Activated B cell treated with CpG ODN at 0.5 μM for 24 hours (primary cell): Measurements from ENCODE around the gene R3HCC1L. TPM values are rescaled to one million over a fixed set of nuclear protein-coding genes. Genes with fewer than 3 reads are reported as not detected.
"Not testable (repeated sequence)": the region's sequence is repeated elsewhere in the genome, so short reads cannot be mapped to it uniquely, and the experiment has no call there.

Experiments
- ATAC-seq: fragments of 200-7000 bp; cut with Tn5 transposase; one replicate; pipeline ENCODE4 v1.10.0; 2021; ENCODE audit warnings: low read depth, mild to moderate bottlenecking, moderate library complexity
- CTCF ChIA-PET: fragments of 350-600 bp; sonication (Branson Sonifier 250); formaldehyde crosslinking; loops from one replicate; lab custom pipeline; 2021; ENCODE audit warnings: antibody characterized with exemption; lab: Charles Lee
- POLR2A ChIA-PET: fragments of 350-600 bp; sonication (Branson Sonifier 250); formaldehyde crosslinking; loops from one replicate; lab custom pipeline; 2021; ENCODE audit warnings: antibody characterized with exemption; lab: Charles Lee
- DNase-seq: peaks from one replicate; pipeline ENCODE4 v3.0.0; 2022
- H3K27ac Mint-ChIP-seq: one replicate; pipeline ENCODE4 v1.8.0; 2020; ENCODE audit warnings: mixed read lengths
- H3K27me3 Mint-ChIP-seq: one replicate; pipeline ENCODE4 v1.8.0; 2021; ENCODE audit warnings: mixed read lengths
- H3K36me3 Mint-ChIP-seq: one replicate; pipeline ENCODE4 v1.8.0; 2021; ENCODE audit warnings: low read depth, mixed read lengths
- H3K4me1 Mint-ChIP-seq: one replicate; pipeline ENCODE4 v1.8.0; 2021; ENCODE audit warnings: mixed read lengths
- H3K4me3 Mint-ChIP-seq: one replicate; pipeline ENCODE4 v1.8.0; 2020; ENCODE audit warnings: mild to moderate bottlenecking, mixed read lengths
- H3K9me3 Mint-ChIP-seq: one replicate; pipeline ENCODE4 v1.8.0; 2020; ENCODE audit warnings: mixed read lengths
- intact Hi-C: fragments of 100-400 bp; cut with micrococcal nuclease; formaldehyde crosslinking; loops from one replicate; pipeline ENCODE4 v1.15.1; 2024
- total RNA-seq: library from RNA; stranded (reverse); gene quantifications from 2 replicates; pipeline ENCODE4 v1.2.3, GENCODE V29; 2022
- TF ChIP-seq, protein P1 (sequence below): fragments of 200-600 bp; IDR thresholded peaks from one replicate; pipeline ENCODE4 v1.8.0; 2022; ENCODE audit warnings: antibody characterized with exemption, mild to moderate bottlenecking

Gene R3HCC1L
- total RNA-seq, 1 donor from 2014 or later = 24.4 TPM

- ATAC-seq (peak; percentile 58), DNase-seq (no peak)
- intact Hi-C loops = loop anchor here (1.0 kb wide), 1 partner anchor 139 kb away; no protein-coding TSS in a partner anchor
- Mint-ChIP-seq H3K36me3 (peaks cover 44% of the 10 kb centered on the region), H3K27me3 (no peaks in the 10 kb centered on the region), H3K4me3 (no peak overlapping the region), H3K27ac (no peak overlapping the region), H3K4me1 (peaks cover 39% of the 10 kb centered on the region), H3K9me3 (no peaks in the 10 kb centered on the region)
- TF ChIP-seq, protein P1, sequence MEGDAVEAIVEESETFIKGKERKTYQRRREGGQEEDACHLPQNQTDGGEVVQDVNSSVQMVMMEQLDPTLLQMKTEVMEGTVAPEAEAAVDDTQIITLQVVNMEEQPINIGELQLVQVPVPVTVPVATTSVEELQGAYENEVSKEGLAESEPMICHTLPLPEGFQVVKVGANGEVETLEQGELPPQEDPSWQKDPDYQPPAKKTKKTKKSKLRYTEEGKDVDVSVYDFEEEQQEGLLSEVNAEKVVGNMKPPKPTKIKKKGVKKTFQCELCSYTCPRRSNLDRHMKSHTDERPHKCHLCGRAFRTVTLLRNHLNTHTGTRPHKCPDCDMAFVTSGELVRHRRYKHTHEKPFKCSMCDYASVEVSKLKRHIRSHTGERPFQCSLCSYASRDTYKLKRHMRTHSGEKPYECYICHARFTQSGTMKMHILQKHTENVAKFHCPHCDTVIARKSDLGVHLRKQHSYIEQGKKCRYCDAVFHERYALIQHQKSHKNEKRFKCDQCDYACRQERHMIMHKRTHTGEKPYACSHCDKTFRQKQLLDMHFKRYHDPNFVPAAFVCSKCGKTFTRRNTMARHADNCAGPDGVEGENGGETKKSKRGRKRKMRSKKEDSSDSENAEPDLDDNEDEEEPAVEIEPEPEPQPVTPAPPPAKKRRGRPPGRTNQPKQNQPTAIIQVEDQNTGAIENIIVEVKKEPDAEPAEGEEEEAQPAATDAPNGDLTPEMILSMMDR = peak; percentile 82
- POLR2A ChIA-PET = interaction anchor here (1.6 kb wide), 1 partner anchor 36 kb away, joined by 6 read pairs; the partner anchor contains the start of gene R3HCC1L
- CTCF ChIA-PET = interaction anchor here (0.9 to 2.7 kb wide), 10 partner anchors 8 to 1076 kb away, joined by 3 to 7 read pairs (median 4); partner anchors contain the start of gene R3HCC1L
These were observed 36.0 kb downstream of the R3HCC1L start for GRCh38 chr10:98170249-98171117.

DNA sequence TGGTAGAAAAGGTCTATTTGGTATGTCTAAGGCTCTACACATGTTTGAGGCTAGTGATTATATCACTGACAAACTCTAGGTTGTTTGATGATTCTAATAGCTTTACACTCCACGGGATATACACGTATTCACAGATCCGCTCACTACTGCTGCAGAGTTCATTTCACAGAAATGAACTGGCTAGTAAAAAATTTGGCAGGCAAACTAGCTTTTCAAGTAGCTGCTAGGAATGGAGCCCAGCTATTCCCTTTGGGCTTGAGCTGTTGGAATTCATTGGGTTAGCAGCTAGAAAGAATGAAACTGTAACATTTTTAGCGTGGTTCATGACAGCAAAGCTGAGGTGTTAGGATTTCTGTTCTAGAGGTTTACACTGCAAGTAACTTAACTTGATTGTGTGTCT is 37.6 kb downstream of the R3HCC1L start:
- H3K27me3 Mint-ChIP-seq = no peaks in the 10 kb centered on the region
- ChIA-PET POLR2A (no interaction called here), CTCF (interaction anchor here (1.3 to 2.7 kb wide), 5 partner anchors 10 to 1075 kb away, joined by 3 to 7 read pairs (median 5); no protein-coding TSS in a partner anchor)
- TF ChIP-seq, protein P1 = no peak
- intact Hi-C loops = no loop called here
- peaks cover 35% of the 10 kb centered on the region for H3K4me1 Mint-ChIP-seq
- H3K4me3 Mint-ChIP-seq = no peak overlapping the region
- H3K9me3 Mint-ChIP-seq = no peaks in the 10 kb centered on the region
- H3K27ac Mint-ChIP-seq = no peak overlapping the region
- DNase-seq (no peak), ATAC-seq (no peak)
- H3K36me3 Mint-ChIP-seq = peaks cover 43% of the 10 kb centered on the region

- TF ChIP-seq, protein P1 = no peak
- no peak overlapping the region for H3K4me3 Mint-ChIP-seq
- no peaks in the 10 kb centered on the region for H3K9me3 Mint-ChIP-seq
- ATAC-seq = no peak
- H3K27ac Mint-ChIP-seq = no peak overlapping the region
- intact Hi-C loops = no loop called here
- H3K36me3 Mint-ChIP-seq = peaks cover 47% of the 10 kb centered on the region
- no peak for DNase-seq
- no peaks in the 10 kb centered on the region for H3K27me3 Mint-ChIP-seq
- CTCF ChIA-PET = interaction anchor here (1.3 kb wide), 1 partner anchor 137 kb away, joined by 4 read pairs; no protein-coding TSS in a partner anchor
- peaks cover 34% of the 10 kb centered on the region for H3K4me1 Mint-ChIP-seq
- POLR2A ChIA-PET = no interaction called here
These were observed 38.0 kb downstream of the R3HCC1L start for GRCh38 chr10:98172495-98172894.

DNA sequence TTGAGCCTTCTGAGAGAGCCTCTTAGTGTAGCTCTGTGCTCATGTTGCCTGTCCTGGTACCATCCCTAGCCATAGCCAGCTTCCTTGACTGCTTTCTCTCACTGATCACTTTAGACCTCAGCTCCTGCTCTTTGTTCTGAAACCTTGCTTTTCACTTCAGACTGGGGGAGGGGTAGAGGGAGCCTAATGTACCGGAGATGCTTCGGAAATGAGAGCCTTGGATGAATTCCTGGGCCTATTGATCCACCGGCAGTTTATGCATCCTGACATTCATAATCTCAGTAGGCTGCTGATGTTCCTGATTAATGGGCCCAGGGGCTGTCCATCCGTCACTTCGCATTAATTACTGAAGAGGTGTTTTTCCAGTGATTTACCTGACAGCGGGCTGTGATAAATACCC is 38.8 kb downstream of the R3HCC1L start:
- intact Hi-C loops = no loop called here
- H3K27me3 Mint-ChIP-seq = no peaks in the 10 kb centered on the region
- no peak overlapping the region for H3K4me3 Mint-ChIP-seq
- H3K27ac Mint-ChIP-seq = no peak overlapping the region
- ChIA-PET CTCF (no interaction called here), POLR2A (no interaction called here)
- no peak for ATAC-seq
- DNase-seq = no peak
- peaks cover 32% of the 10 kb centered on the region for H3K4me1 Mint-ChIP-seq
- TF ChIP-seq, protein P1 = no peak
- H3K9me3 Mint-ChIP-seq = no peaks in the 10 kb centered on the region
- peaks cover 53% of the 10 kb centered on the region for H3K36me3 Mint-ChIP-seq

DNA sequence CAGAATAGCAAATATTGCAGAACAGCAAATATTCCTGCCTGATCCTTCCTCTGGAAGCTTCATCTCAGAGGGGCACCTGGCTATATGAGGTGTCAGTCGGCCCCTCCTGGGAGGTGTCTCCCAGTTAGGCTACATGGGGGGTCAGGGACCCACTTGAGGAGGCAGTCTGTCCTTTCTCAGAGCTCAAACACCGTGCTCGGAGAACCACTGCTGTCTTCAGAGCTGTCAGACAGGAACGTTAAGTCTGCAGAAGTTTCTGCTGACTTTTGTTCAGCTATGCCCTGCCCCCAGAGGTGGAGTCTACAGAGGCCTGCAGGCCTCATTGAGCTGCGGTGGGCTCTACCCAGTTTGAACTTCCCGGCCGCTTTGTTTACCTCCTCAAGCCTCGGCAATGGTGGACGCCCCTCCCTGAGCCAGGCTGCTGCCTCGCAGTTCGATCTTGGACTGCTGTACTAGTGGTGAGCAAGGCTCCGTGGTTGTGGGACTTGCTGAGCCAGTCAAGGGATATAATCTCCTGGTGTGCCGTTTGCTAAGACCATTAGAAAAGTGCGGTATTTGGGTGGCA is 48.0 kb downstream of the R3HCC1L start:
- intact Hi-C loops, H3K27ac Mint-ChIP-seq, H3K27me3 Mint-ChIP-seq, ATAC-seq, DNase-seq, H3K9me3 Mint-ChIP-seq, H3K4me3 Mint-ChIP-seq, POLR2A ChIA-PET: not testable (repeated sequence)
- CTCF ChIA-PET = interaction anchor here (1.1 kb wide), 1 partner anchor 13 kb away, joined by 4 read pairs; no protein-coding TSS in a partner anchor
- Mint-ChIP-seq H3K36me3 (peaks cover 79% of the 10 kb centered on the region), H3K4me1 (peaks cover 17% of the 10 kb centered on the region)
